Gastroesophageal sphincter (tissue), 3 donors: ENCODE data around the gene AKAP11.

Source experiments
- CTCF ChIP-seq, 4 experiments: fragments of 200-600 bp in 2 of 4; fragments of 450-650 bp in 2 of 4; sonication (generic) in 1 of 4; IDR thresholded peaks; one replicate each; pipeline ENCODE4 v1.5.1; 2017 to 2019; ENCODE audit warnings: antibody characterized with exemption in 4 of 4, mild to moderate bottlenecking in 2 of 4, moderate library complexity in 2 of 4
- POLR2A ChIP-seq, 2 donors: fragments of 450-650 bp; IDR thresholded peaks; one replicate each; pipeline ENCODE4 v1.6.1; 2017; ENCODE audit warnings: antibody characterized with exemption in 2 of 2, mild to moderate bottlenecking in 2 of 2, moderate library complexity in 1 of 2

- TF ChIP-seq CTCF (IDR thresholded peaks at IDR 0.05): no peak
- no peak for TF ChIP-seq POLR2A (IDR thresholded peaks at IDR 0.05)
Observed at GRCh38 chr13:42259515-42259914, 12.4 kb upstream of the AKAP11 start.
